Measurements from ENCODE around the gene DLG2. TPM values are rescaled to one million over a fixed set of nuclear protein-coding genes. Genes with fewer than 3 reads are reported as not detected.
A peak's percentile ranks its signal among the peaks of the same experiment; 100 is the strongest.
"Not testable (repeated sequence)": the region's sequence is repeated elsewhere in the genome, so short reads cannot be mapped to it uniquely, and the experiment has no call there.

DLG2 gene
- total RNA-seq, 1 experiment from 2014 or later, result 17.5 TPM

- H3K27ac Mint-ChIP-seq, result peak overlapping the region; percentile 55; the same call in 1 of the 2 replicates
- CTCF ChIA-PET, result interaction anchor here (0.6 to 1.4 kb wide), 2 partner anchors 19 to 889 kb away, joined by 3 to 6 read pairs; partner anchors contain the start of genes DLG2 and TMEM126B
- ATAC-seq; H3K27me3 Mint-ChIP-seq (ENCODE audit: low read depth); POLR2A ChIA-PET; DNase-seq (ENCODE audit: low spot score); H3K4me3 Mint-ChIP-seq: not testable (repeated sequence)
- H3K9me3 Mint-ChIP-seq, result peaks cover 61% of the 10 kb centered on the region
- peaks cover 40% of the 10 kb centered on the region for H3K36me3 Mint-ChIP-seq
- peaks cover 26% of the 10 kb centered on the region for H3K4me1 Mint-ChIP-seq
These were observed 17.9 kb downstream of the DLG2 start for GRCh38 chr11:85609286-85609685.

GRCh38 chr11:85608621-85609020, 18.5 kb downstream of the DLG2 start:
- H3K4me1 Mint-ChIP-seq, result peaks cover 29% of the 10 kb centered on the region
- H3K27me3 Mint-ChIP-seq (ENCODE audit: low read depth); POLR2A ChIA-PET; ATAC-seq; DNase-seq (ENCODE audit: low spot score); H3K4me3 Mint-ChIP-seq: not testable (repeated sequence)
- peaks cover 36% of the 10 kb centered on the region for H3K36me3 Mint-ChIP-seq
- peak overlapping the region; percentile 55 for H3K27ac Mint-ChIP-seq
- H3K9me3 Mint-ChIP-seq, result peaks cover 57% of the 10 kb centered on the region
- CTCF ChIA-PET, result interaction anchor here (0.6 to 1.4 kb wide), 2 partner anchors 19 to 888 kb away, joined by 3 to 6 read pairs; partner anchors contain the start of genes DLG2 and TMEM126B

- CTCF ChIA-PET; H3K27ac Mint-ChIP-seq; DNase-seq (ENCODE audit: low spot score); ATAC-seq; H3K27me3 Mint-ChIP-seq (ENCODE audit: low read depth); H3K4me3 Mint-ChIP-seq: not testable (repeated sequence)
- peaks cover 46% of the 10 kb centered on the region for H3K9me3 Mint-ChIP-seq
- POLR2A ChIA-PET, result interaction anchor here (0.6 kb wide), 1 partner anchor 136 kb away, joined by 4 read pairs; no protein-coding TSS in a partner anchor
- peaks cover 34% of the 10 kb centered on the region for H3K4me1 Mint-ChIP-seq
- peaks cover 28% of the 10 kb centered on the region for H3K36me3 Mint-ChIP-seq
- peak; percentile 62 for TF ChIP-seq NFYB (CRISPR knock-in tag; conservative IDR thresholded peaks at IDR 0.05; ENCODE audit: low read depth)
These were observed 20.9 kb downstream of the DLG2 start for GRCh38 chr11:85606237-85606636.

- H3K4me3 Mint-ChIP-seq, result no peak overlapping the region
- TF ChIP-seq TEAD1 (CRISPR knock-in tag; IDR thresholded peaks at IDR 0.05) (no peak), SMAD3 (CRISPR knock-in tag; IDR thresholded peaks at IDR 0.05; ENCODE audit: borderline replicate concordance) (no peak), OVOL2 (CRISPR knock-in tag; IDR thresholded peaks at IDR 0.05; ENCODE audit: borderline replicate concordance) (no peak), EMX1 (CRISPR knock-in tag; IDR thresholded peaks at IDR 0.05) (no peak), ATF1 (CRISPR knock-in tag; IDR thresholded peaks at IDR 0.05) (no peak), PREB (CRISPR knock-in tag; IDR thresholded peaks at IDR 0.05; ENCODE audit: borderline replicate concordance) (no peak), ARID4B (CRISPR knock-in tag; IDR thresholded peaks at IDR 0.05; ENCODE audit: borderline replicate concordance) (no peak), ZNF416 (CRISPR knock-in tag; IDR thresholded peaks at IDR 0.05) (no peak), FOXP4 (CRISPR knock-in tag; IDR thresholded peaks at IDR 0.05) (no peak), AR (CRISPR knock-in tag; IDR thresholded peaks at IDR 0.05) (no peak)
- ATAC-seq, result no peak
- H3K36me3 Mint-ChIP-seq, result peaks cover 18% of the 10 kb centered on the region
- POLR2A ChIA-PET, result interaction anchor here (0.6 kb wide), 1 partner anchor 33 kb away, joined by 4 read pairs; no protein-coding TSS in a partner anchor
- CTCF ChIA-PET, result no interaction called here
- H3K27me3 Mint-ChIP-seq (ENCODE audit: low read depth), result no peaks in the 10 kb centered on the region
- DNase-seq (ENCODE audit: low spot score), result no peak
- no peak overlapping the region for H3K27ac Mint-ChIP-seq
- H3K9me3 Mint-ChIP-seq, result peaks cover 25% of the 10 kb centered on the region
- H3K4me1 Mint-ChIP-seq, result peaks cover 38% of the 10 kb centered on the region
These were observed 23.9 kb downstream of the DLG2 start for GRCh38 chr11:85603220-85603619.

All from WTC11 (cell line).